ENCODE results near the gene ILKAP.

Gene ILKAP

DNA sequence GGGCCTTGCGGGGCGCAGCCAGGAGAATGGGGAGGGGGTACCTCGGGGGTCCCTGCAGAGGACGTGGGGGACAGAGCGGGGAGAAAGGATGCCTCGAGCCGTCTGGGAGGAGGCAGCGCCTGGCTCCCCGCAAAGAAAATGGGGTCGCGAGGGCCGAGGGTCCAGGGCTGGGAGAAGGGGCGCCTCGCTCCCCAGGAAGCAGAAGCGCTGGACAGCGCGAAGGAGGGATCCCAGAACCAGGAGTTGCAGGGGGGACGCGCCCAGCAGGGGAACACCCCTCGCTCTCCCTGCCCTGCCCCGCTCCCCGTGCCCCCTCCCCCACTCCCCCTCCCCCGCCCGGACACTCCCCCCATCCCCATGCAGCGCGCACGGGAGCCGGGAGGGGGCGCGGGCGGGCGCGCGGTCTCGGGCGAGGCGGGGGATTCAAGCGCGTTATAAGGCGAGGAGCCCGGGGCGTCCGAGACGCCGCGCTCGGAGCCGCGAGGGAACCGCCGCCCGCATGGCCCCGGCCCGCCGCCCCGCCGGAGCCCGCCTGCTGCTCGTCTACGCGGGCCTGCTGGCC, 44.9 kb downstream of the ILKAP start, which contains the start of gene ERFE:
ERFE (plus strand) TSS at position 462 of the 562 bp plus-strand sequence; CDS start at position 500, 38 bp downstream.
- Histone ChIP-seq H2AFZ (ENCODE audit: low read depth, low read length, severe bottlenecking) (peak within 1 kb of the TSS; percentile 18), H3K4me2 (ENCODE audit: low read depth, low read length, poor library complexity, severe bottlenecking) (peak within 1 kb of the TSS; percentile 56), H3K79me2 (ENCODE audit: insufficient read depth, low read length) (no peaks in the 10 kb centered on the region), H3K9ac (ENCODE audit: low read length) (peak within 1 kb of the TSS; percentile 35), H4K20me1 (ENCODE audit: low read depth, low read length) (no peaks in the 10 kb centered on the region), H3K27me3 (ENCODE audit: low read length) (no peaks in the 10 kb centered on the region), H3K27ac (ENCODE audit: low read depth, low read length) (no peak within 1 kb of the TSS), H3F3A (ENCODE audit: insufficient read depth) (no peaks in the 10 kb centered on the region), H3K9me2 (replicated peaks; ENCODE audit: insufficient read depth, low read length) (no peaks in the 10 kb centered on the region), H3K9me3 (ENCODE audit: insufficient read depth, low read length) (no peaks in the 10 kb centered on the region), H3K36me3 (ENCODE audit: low read length) (no peaks in the 10 kb centered on the region), H3K4me3 (ENCODE audit: insufficient read depth, low read length, poor library complexity, severe bottlenecking) (peak within 1 kb of the TSS; percentile 44)
- TF ChIP-seq EZH2phosphoT487 (conservative IDR thresholded peaks at IDR 0.05; ENCODE audit: low read length): no peak
- TF ChIP-seq, protein P1, sequence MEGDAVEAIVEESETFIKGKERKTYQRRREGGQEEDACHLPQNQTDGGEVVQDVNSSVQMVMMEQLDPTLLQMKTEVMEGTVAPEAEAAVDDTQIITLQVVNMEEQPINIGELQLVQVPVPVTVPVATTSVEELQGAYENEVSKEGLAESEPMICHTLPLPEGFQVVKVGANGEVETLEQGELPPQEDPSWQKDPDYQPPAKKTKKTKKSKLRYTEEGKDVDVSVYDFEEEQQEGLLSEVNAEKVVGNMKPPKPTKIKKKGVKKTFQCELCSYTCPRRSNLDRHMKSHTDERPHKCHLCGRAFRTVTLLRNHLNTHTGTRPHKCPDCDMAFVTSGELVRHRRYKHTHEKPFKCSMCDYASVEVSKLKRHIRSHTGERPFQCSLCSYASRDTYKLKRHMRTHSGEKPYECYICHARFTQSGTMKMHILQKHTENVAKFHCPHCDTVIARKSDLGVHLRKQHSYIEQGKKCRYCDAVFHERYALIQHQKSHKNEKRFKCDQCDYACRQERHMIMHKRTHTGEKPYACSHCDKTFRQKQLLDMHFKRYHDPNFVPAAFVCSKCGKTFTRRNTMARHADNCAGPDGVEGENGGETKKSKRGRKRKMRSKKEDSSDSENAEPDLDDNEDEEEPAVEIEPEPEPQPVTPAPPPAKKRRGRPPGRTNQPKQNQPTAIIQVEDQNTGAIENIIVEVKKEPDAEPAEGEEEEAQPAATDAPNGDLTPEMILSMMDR (IDR thresholded peaks at IDR 0.05; ENCODE audit: insufficient read depth, low read length, poor library complexity, severe bottlenecking): no peak

DNA sequence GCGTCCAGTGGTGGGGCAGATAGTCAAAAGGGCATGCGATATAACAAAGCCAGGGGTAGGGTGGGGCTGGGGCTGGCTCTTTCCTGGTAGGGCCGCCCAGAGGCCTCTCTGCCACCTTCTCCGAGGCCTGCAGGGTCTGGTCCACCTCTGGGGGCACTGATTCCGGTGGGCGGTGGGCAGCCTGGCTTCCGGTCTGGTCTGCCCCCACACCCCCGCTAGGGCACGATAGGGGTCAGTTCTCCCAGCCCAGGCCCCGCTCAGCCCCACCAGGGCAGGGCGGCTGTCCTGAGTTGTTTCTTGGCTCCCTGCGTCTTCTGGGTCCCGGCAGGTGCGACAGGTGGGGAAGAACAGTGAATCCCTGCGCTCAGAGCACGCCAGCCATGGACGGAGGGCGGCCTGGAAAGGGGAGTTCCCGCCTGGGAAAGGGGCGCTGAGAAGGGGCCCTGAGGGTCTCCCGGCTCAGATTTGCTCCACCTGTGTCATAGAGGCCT, 45.4 kb downstream of the ILKAP start:
- Histone ChIP-seq H3K4me2 (ENCODE audit: low read depth, low read length, poor library complexity, severe bottlenecking) (no peak overlapping the region), H3K4me3 (ENCODE audit: insufficient read depth, low read length, poor library complexity, severe bottlenecking) (no peak overlapping the region)

DNA sequence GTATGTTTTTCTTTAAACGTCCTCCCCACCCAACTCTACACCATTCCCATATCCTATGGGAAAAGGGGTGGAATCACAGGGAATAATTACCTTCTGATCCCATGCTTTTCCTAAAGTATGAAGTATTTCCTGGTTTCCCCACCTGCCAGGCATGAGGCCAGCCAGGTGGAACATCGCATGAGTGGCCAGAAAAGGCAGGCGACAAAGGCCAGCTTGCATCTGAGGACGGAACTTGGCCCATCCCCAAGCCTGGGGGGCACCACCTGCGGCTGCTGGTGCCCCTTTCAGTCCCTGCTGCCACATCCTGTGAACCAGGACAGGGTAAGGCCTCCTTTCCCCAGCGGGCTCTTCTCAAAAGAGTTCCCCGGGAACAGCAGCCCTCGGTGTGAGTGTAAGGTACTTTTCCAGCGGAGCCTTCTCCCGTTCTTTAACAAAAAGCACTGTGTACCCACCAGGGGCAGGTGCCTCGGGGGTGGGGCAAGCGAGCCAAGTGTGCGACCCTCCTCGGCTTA, 45.9 kb downstream of the ILKAP start:
- Histone ChIP-seq H3K9me3 (ENCODE audit: insufficient read depth, low read length) (no peaks in the 10 kb centered on the region), H2AFZ (ENCODE audit: low read depth, low read length, severe bottlenecking) (no peak overlapping the region), H3K4me3 (ENCODE audit: insufficient read depth, low read length, poor library complexity, severe bottlenecking) (no peak overlapping the region), H3K27me3 (ENCODE audit: low read length) (no peaks in the 10 kb centered on the region), H3K27ac (ENCODE audit: low read depth, low read length) (no peak overlapping the region), H3K79me2 (ENCODE audit: insufficient read depth, low read length) (no peaks in the 10 kb centered on the region), H3K9ac (ENCODE audit: low read length) (no peak overlapping the region), H3K4me2 (ENCODE audit: low read depth, low read length, poor library complexity, severe bottlenecking) (no peak overlapping the region), H4K20me1 (ENCODE audit: low read depth, low read length) (no peaks in the 10 kb centered on the region), H3F3A (ENCODE audit: insufficient read depth) (no peaks in the 10 kb centered on the region), H3K36me3 (ENCODE audit: low read length) (no peaks in the 10 kb centered on the region), H3K9me2 (replicated peaks; ENCODE audit: insufficient read depth, low read length) (no peaks in the 10 kb centered on the region)
- TF ChIP-seq, protein P1 (IDR thresholded peaks at IDR 0.05; ENCODE audit: insufficient read depth, low read length, poor library complexity, severe bottlenecking): no peak
- no peak for TF ChIP-seq EZH2phosphoT487 (conservative IDR thresholded peaks at IDR 0.05; ENCODE audit: low read length)

More for the DNA sequence above, 45.4 kb downstream of the ILKAP start:
- Histone ChIP-seq H4K20me1 (ENCODE audit: low read depth, low read length) (no peaks in the 10 kb centered on the region), H3K36me3 (ENCODE audit: low read length) (no peaks in the 10 kb centered on the region), H3K9ac (ENCODE audit: low read length) (no peak overlapping the region), H3K9me3 (ENCODE audit: insufficient read depth, low read length) (no peaks in the 10 kb centered on the region), H3K79me2 (ENCODE audit: insufficient read depth, low read length) (no peaks in the 10 kb centered on the region), H3K9me2 (replicated peaks; ENCODE audit: insufficient read depth, low read length) (no peaks in the 10 kb centered on the region), H2AFZ (ENCODE audit: low read depth, low read length, severe bottlenecking) (no peak overlapping the region), H3K27ac (ENCODE audit: low read depth, low read length) (no peak overlapping the region), H3F3A (ENCODE audit: insufficient read depth) (no peaks in the 10 kb centered on the region), H3K27me3 (ENCODE audit: low read length) (no peaks in the 10 kb centered on the region)
- TF ChIP-seq EZH2phosphoT487 (conservative IDR thresholded peaks at IDR 0.05; ENCODE audit: low read length): no peak
- TF ChIP-seq, protein P1 (IDR thresholded peaks at IDR 0.05; ENCODE audit: insufficient read depth, low read length, poor library complexity, severe bottlenecking): no peak

All from SU-DHL-6 (cell line).